ENCODE results near the gene FBXO36. TPM values are rescaled to one million over a fixed set of nuclear protein-coding genes. Genes with fewer than 3 reads are reported as not detected.
"Not testable (repeated sequence)": the region's sequence is repeated elsewhere in the genome, so short reads cannot be mapped to it uniquely, and the experiment has no call there.

FBXO36 gene
- total RNA-seq, 2 experiments from 2014 or later, result 0.54 to 1.4 TPM

GRCh38 chr2:229952256-229952835 lies 30.0 kb downstream of the FBXO36 start:
- CTCF ChIA-PET, result no interaction called here
- Mint-ChIP-seq H3K9me3 (ENCODE audit: low read depth) (no peaks in the 10 kb centered on the region), H3K27me3 (no peaks in the 10 kb centered on the region), H3K4me3 (no peak overlapping the region), H3K27ac (no peak overlapping the region), H3K36me3 (no peaks in the 10 kb centered on the region), H3K4me1 (peaks cover 5% of the 10 kb centered on the region)
- ATAC-seq (no peak), DNase-seq (no peak)

- CTCF ChIA-PET, result no interaction called here
- no peaks in the 10 kb centered on the region for H3K4me1 Mint-ChIP-seq
- H3K36me3 Mint-ChIP-seq, result no peaks in the 10 kb centered on the region
- ATAC-seq (no peak), DNase-seq (no peak)
- H3K27me3 Mint-ChIP-seq, result no peaks in the 10 kb centered on the region
- H3K27ac Mint-ChIP-seq, result no peak overlapping the region
- no peaks in the 10 kb centered on the region for H3K9me3 Mint-ChIP-seq (ENCODE audit: low read depth)
- H3K4me3 Mint-ChIP-seq, result no peak overlapping the region
Observed at GRCh38 chr2:229955663-229956062, 33.4 kb downstream of the FBXO36 start.

- no peaks in the 10 kb centered on the region for H3K9me3 Mint-ChIP-seq (ENCODE audit: low read depth)
- H3K27me3 Mint-ChIP-seq, result no peaks in the 10 kb centered on the region
- no peaks in the 10 kb centered on the region for H3K36me3 Mint-ChIP-seq
Observed at GRCh38 chr2:229956491-229956890, 34.2 kb downstream of the FBXO36 start.

GRCh38 chr2:229963596-229963995 lies 41.3 kb downstream of the FBXO36 start:
- DNase-seq; CTCF ChIA-PET; H3K4me1 Mint-ChIP-seq; H3K27me3 Mint-ChIP-seq; H3K9me3 Mint-ChIP-seq (ENCODE audit: low read depth); H3K36me3 Mint-ChIP-seq; ATAC-seq; H3K27ac Mint-ChIP-seq; H3K4me3 Mint-ChIP-seq: not testable (repeated sequence)

More at GRCh38 chr2:229956491-229956890, 34.2 kb downstream of the FBXO36 start:
- CTCF ChIA-PET, result no interaction called here
- Mint-ChIP-seq H3K27ac (no peak overlapping the region), H3K4me1 (no peaks in the 10 kb centered on the region), H3K4me3 (no peak overlapping the region)
- no peak for DNase-seq
- ATAC-seq, result no peak

- ATAC-seq (no peak), DNase-seq (no peak)
- Mint-ChIP-seq H3K27ac (no peak overlapping the region), H3K4me1 (no peaks in the 10 kb centered on the region), H3K4me3 (no peak overlapping the region), H3K27me3 (no peaks in the 10 kb centered on the region), H3K9me3 (ENCODE audit: low read depth) (no peaks in the 10 kb centered on the region), H3K36me3 (no peaks in the 10 kb centered on the region)
- CTCF ChIA-PET, result interaction anchor here (1.2 kb wide), 1 partner anchor 39 kb away, joined by 5 read pairs; no protein-coding TSS in a partner anchor
Observed at GRCh38 chr2:229969921-229970320, 47.6 kb downstream of the FBXO36 start.

GRCh38 chr2:229970406-229970805 lies 48.1 kb downstream of the FBXO36 start:
- Mint-ChIP-seq H3K36me3 (no peaks in the 10 kb centered on the region), H3K27me3 (no peaks in the 10 kb centered on the region), H3K4me3 (no peak overlapping the region), H3K4me1 (no peaks in the 10 kb centered on the region), H3K27ac (no peak overlapping the region), H3K9me3 (ENCODE audit: low read depth) (no peaks in the 10 kb centered on the region)
- DNase-seq (no peak), ATAC-seq (no peak)
- CTCF ChIA-PET, result interaction anchor here (1.2 to 1.7 kb wide), 2 partner anchors 38 to 97 kb away, joined by 3 to 5 read pairs; no protein-coding TSS in a partner anchor

GRCh38 chr2:229971298-229971790 lies 49.0 kb downstream of the FBXO36 start:
- DNase-seq, result no peak
- H3K27me3 Mint-ChIP-seq, result no peaks in the 10 kb centered on the region
- H3K4me1 Mint-ChIP-seq, result no peaks in the 10 kb centered on the region
- no peak for ATAC-seq
- H3K4me3 Mint-ChIP-seq, result no peak overlapping the region
- CTCF ChIA-PET, result interaction anchor here (1.2 to 1.7 kb wide), 2 partner anchors 38 to 96 kb away, joined by 3 to 5 read pairs; no protein-coding TSS in a partner anchor
- no peak overlapping the region for H3K27ac Mint-ChIP-seq
- no peaks in the 10 kb centered on the region for H3K36me3 Mint-ChIP-seq
- no peaks in the 10 kb centered on the region for H3K9me3 Mint-ChIP-seq (ENCODE audit: low read depth)

GRCh38 chr2:229974266-229974665 lies 52.0 kb downstream of the FBXO36 start:
- no peak for ATAC-seq

GRCh38 chr2:229980431-229981184 lies 58.3 kb downstream of the FBXO36 start:
- CTCF ChIA-PET, result interaction anchor here (1.0 kb wide), 1 partner anchor 179 kb away, joined by 3 read pairs; no protein-coding TSS in a partner anchor

More at GRCh38 chr2:229974266-229974665, 52.0 kb downstream of the FBXO36 start:
- Mint-ChIP-seq H3K36me3 (no peaks in the 10 kb centered on the region), H3K4me3 (no peak overlapping the region), H3K4me1 (peaks cover 6% of the 10 kb centered on the region), H3K27ac (no peak overlapping the region), H3K9me3 (ENCODE audit: low read depth) (no peaks in the 10 kb centered on the region), H3K27me3 (no peaks in the 10 kb centered on the region)
- DNase-seq, result no peak
- CTCF ChIA-PET, result no interaction called here

GRCh38 chr2:229993236-229993635 lies 70.9 kb downstream of the FBXO36 start:
- Mint-ChIP-seq H3K27ac (no peak overlapping the region), H3K27me3 (no peaks in the 10 kb centered on the region), H3K4me3 (no peak overlapping the region), H3K4me1 (no peaks in the 10 kb centered on the region), H3K36me3 (no peaks in the 10 kb centered on the region), H3K9me3 (ENCODE audit: low read depth) (no peaks in the 10 kb centered on the region)
- ATAC-seq (no peak), DNase-seq (no peak)
- CTCF ChIA-PET, result interaction anchor here (1.4 kb wide), 1 partner anchor 15 kb away, joined by 3 read pairs; no protein-coding TSS in a partner anchor

More at GRCh38 chr2:229980431-229981184, 58.3 kb downstream of the FBXO36 start:
- Mint-ChIP-seq H3K36me3 (no peaks in the 10 kb centered on the region), H3K4me1 (peaks cover 18% of the 10 kb centered on the region), H3K9me3 (ENCODE audit: low read depth) (no peaks in the 10 kb centered on the region), H3K4me3 (peak overlapping the region; percentile 18), H3K27me3 (no peaks in the 10 kb centered on the region), H3K27ac (no peak overlapping the region)
- peak; percentile 67 for ATAC-seq
- DNase-seq, result peak; percentile 46

GRCh38 chr2:229996320-229996719 lies 74.0 kb downstream of the FBXO36 start:
- no peaks in the 10 kb centered on the region for H3K9me3 Mint-ChIP-seq (ENCODE audit: low read depth)

GRCh38 chr2:229997565-229997964 lies 75.3 kb downstream of the FBXO36 start:
- Mint-ChIP-seq H3K27me3 (no peaks in the 10 kb centered on the region), H3K9me3 (ENCODE audit: low read depth) (no peaks in the 10 kb centered on the region), H3K4me3 (no peak overlapping the region), H3K4me1 (peaks cover 9% of the 10 kb centered on the region), H3K27ac (no peak overlapping the region), H3K36me3 (no peaks in the 10 kb centered on the region)
- CTCF ChIA-PET, result no interaction called here
- ATAC-seq (no peak), DNase-seq (no peak)

More at GRCh38 chr2:229996320-229996719, 74.0 kb downstream of the FBXO36 start:
- Mint-ChIP-seq H3K27me3 (no peaks in the 10 kb centered on the region), H3K27ac (no peak overlapping the region), H3K36me3 (no peaks in the 10 kb centered on the region), H3K4me1 (peaks cover 9% of the 10 kb centered on the region), H3K4me3 (no peak overlapping the region)
- no peak for ATAC-seq
- DNase-seq, result no peak
- CTCF ChIA-PET, result no interaction called here

- DNase-seq (peak; percentile 46), ATAC-seq (peak; percentile 82)
- Mint-ChIP-seq H3K27ac (peak overlapping the region; percentile 11), H3K4me3 (peak overlapping the region; percentile 40), H3K27me3 (no peaks in the 10 kb centered on the region), H3K4me1 (peaks cover 9% of the 10 kb centered on the region), H3K9me3 (ENCODE audit: low read depth) (no peaks in the 10 kb centered on the region), H3K36me3 (no peaks in the 10 kb centered on the region)
- CTCF ChIA-PET, result interaction anchor here (0.6 to 1.2 kb wide), 2 partner anchors 8 to 201 kb away, joined by 3 to 6 read pairs; no protein-coding TSS in a partner anchor
Observed at GRCh38 chr2:230000118-230000841, 78.0 kb downstream of the FBXO36 start.

Measured in activated CD8-positive, alpha-beta memory T cell treated with anti-CD3 and anti-CD28 coated beads, Interleukin-2, amount 10 ng/mL, durations not matched to agents 7 days and 5 days (primary cell).